Lung microvascular endothelial cell (primary cell): Measurements from ENCODE around the gene SNAPC4. TPM values are rescaled to one million over a fixed set of nuclear protein-coding genes. Genes with fewer than 3 reads are reported as not detected.

Experiments
- DNase-seq, 2 donors: peaks; one replicate each; pipeline versions ENCODE4 v3.0.0 to v3.0.0-alpha.2; 2010; ENCODE audit warnings: low read depth in 2 of 2
- total RNA-seq: library from RNA; depleted of rRNA; stranded (reverse); fragments of >200 nt; gene quantifications from 2 replicates; pipeline ENCODE4 v1.2.1, GENCODE V29; 2014

The SNAPC4 gene
- total RNA-seq, 1 donor from 2014 or later, result 3.0 TPM

- DNase-seq, result no peak
Measured at GRCh38 chr9:136392538-136393449, 7.2 kb downstream of the SNAPC4 start.

DNA sequence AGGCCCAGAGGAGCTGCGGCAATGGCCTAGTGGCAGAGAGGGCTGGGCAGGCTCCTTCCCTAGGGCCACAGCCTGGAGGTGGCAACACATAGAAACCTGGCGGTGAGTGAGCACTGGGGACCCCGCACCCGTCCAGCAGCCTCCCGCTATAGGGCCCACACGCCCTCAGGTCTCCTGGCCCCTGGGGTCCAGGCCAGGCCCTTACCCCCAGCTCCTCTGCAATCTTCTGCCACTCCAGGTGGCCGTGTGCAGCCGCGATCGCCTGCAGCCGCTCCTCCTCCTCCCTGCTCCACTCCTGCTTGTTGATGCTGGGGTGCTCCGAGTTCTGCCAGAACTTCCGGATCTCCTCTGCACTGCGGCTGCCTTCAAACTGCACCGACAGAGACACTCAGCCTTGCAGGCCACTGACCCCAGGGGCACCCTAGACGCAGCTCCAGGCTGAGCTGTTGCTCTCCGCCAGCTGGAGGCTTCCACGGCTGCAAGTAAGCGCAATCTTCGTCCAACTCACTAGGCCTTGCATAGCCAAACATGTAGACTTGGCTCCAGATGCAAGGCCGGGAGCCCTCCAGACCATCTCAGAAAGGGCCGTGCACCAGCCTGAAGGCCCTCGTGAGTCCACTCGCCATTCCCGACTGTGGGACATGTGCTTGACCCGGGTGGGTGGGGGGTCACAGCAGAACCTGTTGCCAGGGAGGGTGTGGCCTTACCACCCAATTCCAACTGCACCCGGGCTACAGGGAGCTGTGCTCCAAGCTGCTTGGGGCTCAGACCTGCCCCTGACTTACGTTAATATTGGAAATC, 8.0 kb downstream of the SNAPC4 start:
- DNase-seq, result no peak

GRCh38 chr9:136389396-136389795, 10.6 kb downstream of the SNAPC4 start:
- DNase-seq, result no peak

DNA sequence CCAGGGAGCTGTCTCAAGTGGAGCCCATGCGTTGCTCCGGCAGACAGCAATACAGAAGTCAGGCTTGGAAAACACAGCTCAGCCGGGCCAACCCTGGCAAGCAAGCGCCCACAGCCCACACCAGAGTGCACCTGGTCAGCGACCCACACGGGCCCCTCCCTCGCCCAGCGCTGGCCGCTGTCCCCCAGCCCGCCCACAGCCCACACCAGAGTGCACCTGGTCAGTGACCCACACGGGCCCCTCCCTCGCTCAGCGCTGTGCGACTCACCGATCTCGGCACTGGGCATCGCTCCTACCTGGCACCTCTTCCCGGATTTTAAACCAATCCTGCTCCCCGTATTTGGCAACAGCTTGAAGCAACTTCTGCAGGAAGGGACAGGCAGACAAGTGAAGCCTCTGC, 12.8 kb downstream of the SNAPC4 start:
- DNase-seq, result no peak

- no peak for DNase-seq
Measured at GRCh38 chr9:136386018-136386417, 14.0 kb downstream of the SNAPC4 start.

GRCh38 chr9:136385015-136385414, 15.0 kb downstream of the SNAPC4 start:
- no peak for DNase-seq

- DNase-seq, result no peak
Measured at GRCh38 chr9:136383436-136383835, 16.5 kb downstream of the SNAPC4 start.

DNA sequence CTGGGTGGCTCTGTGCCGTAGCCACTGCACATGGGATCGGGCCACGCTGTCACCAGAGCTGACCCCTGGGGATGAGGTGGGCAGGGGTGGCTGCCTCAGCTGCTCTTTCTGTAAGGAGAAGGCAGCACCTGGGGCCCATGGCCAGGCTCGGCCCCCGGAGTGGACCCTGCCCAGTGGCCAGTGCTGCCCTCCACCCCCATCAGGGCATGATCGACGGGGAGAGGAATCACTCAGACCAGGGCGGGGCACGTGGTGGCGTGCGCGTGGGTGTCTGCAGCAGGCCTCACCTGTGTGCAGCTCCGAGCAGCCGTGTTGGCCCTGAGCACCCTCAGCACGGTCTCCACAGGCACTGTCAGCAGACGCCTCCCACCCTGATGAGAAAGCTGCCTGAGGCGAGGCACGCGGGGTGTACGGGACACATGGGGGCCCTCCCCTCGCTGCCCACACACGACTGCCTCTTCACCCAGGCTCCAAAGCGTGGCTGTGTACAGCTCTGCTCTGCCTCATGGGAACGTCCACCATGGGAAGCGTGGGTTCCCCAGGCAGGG, 17.9 kb downstream of the SNAPC4 start:
- no peak for DNase-seq

GRCh38 chr9:136381311-136381710, 18.7 kb downstream of the SNAPC4 start:
- no peak for DNase-seq

GRCh38 chr9:136380381-136380780, 19.6 kb downstream of the SNAPC4 start:
- DNase-seq, result no peak

GRCh38 chr9:136379891-136380290, 20.1 kb downstream of the SNAPC4 start:
- DNase-seq, result no peak

GRCh38 chr9:136379401-136379800, 20.6 kb downstream of the SNAPC4 start:
- no peak for DNase-seq

GRCh38 chr9:136379003-136379287, 21.0 kb downstream of the SNAPC4 start:
- DNase-seq, result no peak

DNA sequence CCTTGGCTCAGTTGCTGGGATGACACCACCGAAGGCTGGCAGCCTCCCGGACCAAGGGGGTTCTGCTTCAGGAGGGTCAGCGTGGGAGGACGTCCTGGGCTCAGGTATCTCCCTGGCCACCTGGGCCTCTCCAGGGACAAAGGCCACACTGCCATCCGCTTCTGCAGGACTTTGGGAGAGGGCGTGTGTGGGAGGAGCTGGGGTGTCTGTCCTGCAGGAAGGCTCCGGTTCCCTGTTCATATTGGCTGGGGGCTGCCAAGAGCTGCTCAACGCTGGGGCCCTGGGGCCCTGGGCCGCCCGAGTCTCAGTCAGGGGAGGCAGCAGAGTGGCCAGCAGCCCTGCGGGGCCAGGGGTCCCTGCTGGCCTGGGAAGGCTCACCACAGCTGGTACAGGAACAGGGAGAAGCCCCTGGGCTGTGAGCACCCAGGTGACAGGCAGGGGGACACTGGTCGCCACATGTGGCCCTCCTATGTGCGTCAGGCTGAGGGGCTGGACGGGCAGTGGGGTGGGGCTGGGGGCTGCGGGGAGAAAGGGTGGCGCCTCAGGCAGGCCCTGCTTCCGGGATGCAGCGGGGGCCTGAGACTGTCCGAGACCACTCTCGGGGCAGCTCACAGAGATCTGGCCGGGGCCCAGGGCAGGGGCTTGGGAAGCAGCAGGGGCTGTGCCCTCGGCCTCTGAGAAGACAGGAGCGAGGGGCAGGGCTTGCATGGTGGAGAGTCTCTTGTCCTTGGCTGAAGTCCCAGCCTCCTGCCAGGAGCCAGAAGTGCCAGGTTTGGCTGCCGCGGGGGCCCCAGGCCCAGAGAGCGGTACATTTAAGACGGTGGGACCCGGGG, 21.6 kb downstream of the SNAPC4 start:
- no peak for DNase-seq

GRCh38 chr9:136377341-136378169, 22.4 kb downstream of the SNAPC4 start:
- DNase-seq, result no peak

DNA sequence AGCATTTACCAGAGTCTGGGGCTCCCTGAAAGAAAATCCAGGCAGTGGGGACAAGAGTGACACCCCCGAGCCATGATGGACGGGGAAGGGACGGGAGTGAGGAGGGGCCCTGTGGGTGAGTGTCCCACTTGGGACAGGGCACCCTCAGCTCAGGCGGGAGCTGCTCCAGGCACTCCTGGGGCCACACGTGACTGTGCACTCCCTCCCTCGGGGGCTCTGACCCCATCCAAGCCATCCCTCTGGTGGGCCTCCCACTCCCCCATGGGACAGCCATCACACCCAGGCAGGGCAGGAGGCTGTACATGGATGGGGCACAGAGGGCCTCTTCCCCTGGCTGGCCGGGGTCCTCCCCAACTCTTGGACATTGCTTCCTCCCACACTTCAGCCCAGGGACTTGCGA, 23.5 kb downstream of the SNAPC4 start:
- DNase-seq, result no peak

DNA sequence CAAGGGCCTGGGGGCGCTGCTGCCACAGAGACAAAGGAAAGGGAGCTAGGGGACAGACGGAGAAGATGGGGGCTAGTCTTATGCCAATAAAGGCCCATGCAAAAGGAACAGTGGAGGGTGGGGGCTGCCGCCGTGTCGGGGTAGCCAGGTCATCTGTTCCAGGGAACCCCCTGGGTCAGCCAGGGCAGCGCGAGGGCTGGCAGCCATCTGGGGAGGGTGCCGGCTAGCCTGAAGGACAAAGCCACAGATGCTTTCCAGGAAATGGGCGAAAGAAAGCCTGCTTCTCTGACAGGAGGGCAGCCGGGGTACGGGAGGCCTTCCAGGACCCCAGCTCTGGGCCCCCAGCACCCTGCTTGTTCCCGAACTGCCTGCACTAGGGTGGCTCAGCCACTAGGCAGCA, 24.9 kb downstream of the SNAPC4 start:
- DNase-seq, result no peak

DNA sequence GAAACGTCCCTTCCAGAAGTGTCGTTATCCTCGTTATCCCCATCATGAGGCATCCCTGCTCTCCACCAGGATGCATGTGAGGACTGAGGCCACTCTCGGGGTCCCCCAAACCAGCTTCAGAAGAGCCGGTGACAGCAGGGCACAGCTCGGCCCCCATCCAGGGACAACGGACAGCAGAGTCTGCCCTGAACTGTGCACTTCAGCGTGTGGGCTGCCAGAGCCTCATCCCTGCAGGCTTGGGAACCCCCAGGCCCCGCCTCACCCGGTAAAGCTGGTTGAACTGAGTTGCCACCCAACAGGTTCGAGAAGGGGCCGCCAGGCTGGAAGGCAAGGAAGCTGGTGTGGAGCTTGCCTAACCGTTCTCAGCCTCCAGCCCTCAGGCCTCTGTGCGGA, 25.8 kb downstream of the SNAPC4 start:
- no peak for DNase-seq

GRCh38 chr9:136373300-136374182, 26.4 kb downstream of the SNAPC4 start, which contains the start of gene CARD9:
Gene CARD9 (minus strand): TSS chr9:136373669. CDS start chr9:136372078, 1,591 bp downstream.
- DNase-seq, result no peak
